Prostate gland (tissue), 2 donors: Measurements from ENCODE around the gene BCOR. TPM values are rescaled to one million over a fixed set of nuclear protein-coding genes. Genes with fewer than 3 reads are reported as not detected.

Source experiments
- DNase-seq: peaks from one replicate; pipeline ENCODE4 v3.0.0-alpha.2; 2019; ENCODE audit warnings: low spot score
- H3K27ac ChIP-seq, 2 donors: fragments of 200-600 bp; sonication (generic); 2 replicates each; pipeline ENCODE4 v1.5.1; 2017 to 2019
- H3K27me3 ChIP-seq: fragments of 200-600 bp; sonication (generic); replicated peaks from 2 replicates; pipeline ENCODE4 v1.5.1; 2019; ENCODE audit not compliant: insufficient read depth
- H3K36me3 ChIP-seq, 2 donors: fragments of 200-600 bp; sonication (generic); 1 replicate in 1 of 2; 2 replicates in 1 of 2; pipeline versions ENCODE4 v1.5.1 to v1.8.1; 2017 to 2019
- H3K4me1 ChIP-seq: fragments of 200-600 bp; sonication (generic); replicated peaks from 2 replicates; pipeline ENCODE4 v1.5.1; 2019
- H3K4me3 ChIP-seq, 2 donors: fragments of 200-600 bp; sonication (generic); 2 replicates each; pipeline ENCODE4 v1.5.1; 2017 to 2019
- H3K9me3 ChIP-seq: fragments of 200-600 bp; sonication (generic); 2 replicates; pipeline ENCODE4 v1.5.1; 2017
- CTCF ChIP-seq, 4 experiments: fragments of 200-600 bp in 2 of 4; fragments of 450-650 bp in 2 of 4; sonication (generic) in 2 of 4; IDR thresholded peaks; 1 replicate in 3 of 4; 2 replicates in 1 of 4; pipeline ENCODE4 v1.5.1; 2016 to 2019; ENCODE audit warnings: antibody characterized with exemption in 4 of 4, mild to moderate bottlenecking in 2 of 4, moderate library complexity in 2 of 4
- POLR2A ChIP-seq: fragments of 450-650 bp; IDR thresholded peaks from one replicate; pipeline ENCODE4 v1.6.1; 2016; ENCODE audit warnings: antibody characterized with exemption, mild to moderate bottlenecking
- POLR2AphosphoS5 ChIP-seq: sonication (generic); formaldehyde crosslinking; IDR thresholded peaks from one replicate; pipeline ENCODE4 v1.6.1; 2017; ENCODE audit warnings: antibody characterized with exemption
- WGBS: methylation state at CpG from one replicate; pipeline ENCODE4 v1.1.5; 2018; 5-methylcytosine and 5-hydroxymethylcytosine counted together
- intact Hi-C: fragments of 100-400 bp; cut with DNase I; formaldehyde crosslinking; loops from one replicate; pipeline ENCODE4 v1.14.2; 2022
- total RNA-seq, 2 donors: library from RNA; depleted of rRNA; stranded (reverse); fragments of >200 nt; gene quantifications; one replicate each; pipeline ENCODE4 v1.1.0, GENCODE V29; 2016

Gene BCOR
- total RNA-seq, 2 donors from 2014 or later, result 56.2 to 70.8 TPM

GRCh38 chrX:40094900-40095582 is 2.7 kb downstream of the BCOR start:
- Histone ChIP-seq H3K27ac (peak overlapping the region; percentile 86 to 92), H3K27me3 (no peaks in the 10 kb centered on the region), H3K4me3 (peak overlapping the region; percentile 63 to 65), H3K36me3 (no peaks in the 10 kb centered on the region), H3K9me3 (no peaks in the 10 kb centered on the region), H3K4me1 (no peaks in the 10 kb centered on the region)
- no peak for TF ChIP-seq POLR2AphosphoS5
- no peak for TF ChIP-seq CTCF (IDR thresholded peaks at IDR 0.05)
- TF ChIP-seq POLR2A, result no peak
- intact Hi-C loops, result loop anchor here (5.0 kb wide), 1 partner anchor 358 kb away; no protein-coding TSS in a partner anchor
- 0% methylated on average over 15 of the region's 33 CpGs for WGBS
- DNase-seq, result no peak

- TF ChIP-seq CTCF (IDR thresholded peaks at IDR 0.05), result no peak
- no peak for TF ChIP-seq POLR2A
- no peak for TF ChIP-seq POLR2AphosphoS5
- peak; percentile 46 for DNase-seq
- peak overlapping the region; percentile 63 to 65 for H3K4me3 ChIP-seq
- peak overlapping the region; percentile 86 to 92 for H3K27ac ChIP-seq
- no peaks in the 10 kb centered on the region for H3K36me3 ChIP-seq
- no peaks in the 10 kb centered on the region for H3K9me3 ChIP-seq
- H3K4me1 ChIP-seq, result no peaks in the 10 kb centered on the region
- H3K27me3 ChIP-seq, result no peaks in the 10 kb centered on the region
- intact Hi-C loops, result no loop called here
- WGBS, result under 1% methylated on average over 40 of the region's 76 CpGs
Observed at GRCh38 chrX:40094041-40094899, 3.5 kb downstream of the BCOR start.

- no peak for DNase-seq
- Histone ChIP-seq H3K36me3 (no peaks in the 10 kb centered on the region), H3K4me1 (no peaks in the 10 kb centered on the region), H3K27me3 (no peaks in the 10 kb centered on the region), H3K4me3 (peak overlapping the region; percentile 63 to 65), H3K9me3 (no peaks in the 10 kb centered on the region), H3K27ac (peak overlapping the region; percentile 86 to 92)
- 46% methylated on average over 10 of the region's 10 CpGs for WGBS
- intact Hi-C loops, result no loop called here
- TF ChIP-seq CTCF (IDR thresholded peaks at IDR 0.05), result no peak
- no peak for TF ChIP-seq POLR2AphosphoS5
- TF ChIP-seq POLR2A, result no peak
Observed at GRCh38 chrX:40093586-40093985, 4.2 kb downstream of the BCOR start.

- intact Hi-C loops, result no loop called here
- no peaks in the 10 kb centered on the region for H3K4me1 ChIP-seq
- no peak overlapping the region for H3K4me3 ChIP-seq
- WGBS, result 84% methylated on average over 9 of the region's 9 CpGs
- H3K27ac ChIP-seq, result no peak overlapping the region
- TF ChIP-seq POLR2AphosphoS5 (no peak), CTCF (IDR thresholded peaks at IDR 0.05) (no peak), POLR2A (no peak)
- DNase-seq, result no peak
- H3K27me3 ChIP-seq, result no peaks in the 10 kb centered on the region
- no peaks in the 10 kb centered on the region for H3K9me3 ChIP-seq
- no peaks in the 10 kb centered on the region for H3K36me3 ChIP-seq
Observed at GRCh38 chrX:40092808-40093435, 4.8 kb downstream of the BCOR start.
